T47D (cell line): ENCODE measurements around the gene NPAS3.

Source experiments
- DNase-seq, 2 experiments: peaks; one replicate each; pipeline versions ENCODE4 v3.0.0 to v3.0.0-alpha.2; 2011 to 2012; ENCODE audit warnings: low read depth in 1 of 2, low spot score in 1 of 2
- JUND ChIP-seq: IDR thresholded peaks from 2 replicates; pipeline ENCODE4 v1.6.1; 2012; ENCODE audit warnings: low read depth
- in situ Hi-C: cut with HindIII; loops from 2 replicates; pipeline ENCODE4 v1.10.0; 2016; ENCODE audit warnings: low sequenced_read_pairs, low pct_unique_long_range_greater_than_20kb

Gene NPAS3

GRCh38 chr14:33835261-33835655, 896.6 kb downstream of the NPAS3 start:
- no peak for TF ChIP-seq JUND
- no peak for DNase-seq
- in situ Hi-C loops: no loop called here

DNA sequence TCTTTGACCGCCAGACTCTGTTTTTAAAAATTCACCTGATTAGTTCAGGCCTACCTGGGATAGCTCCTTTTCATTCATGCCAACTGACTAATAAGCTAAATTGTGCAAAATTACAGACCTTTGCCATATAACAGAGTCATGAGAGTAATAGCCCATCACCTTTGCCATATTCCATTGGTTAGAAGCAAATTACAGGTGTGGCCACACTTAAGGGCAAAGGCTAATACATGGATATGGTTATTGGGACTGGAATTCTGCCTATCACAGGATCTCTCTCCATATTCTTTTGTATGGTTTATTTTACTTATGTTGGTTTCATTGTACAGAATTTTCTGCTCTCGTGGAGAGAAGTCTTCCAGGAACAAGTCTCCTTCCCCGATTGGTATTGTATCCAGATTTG, 897.0 kb downstream of the NPAS3 start:
- in situ Hi-C loops: no loop called here
- TF ChIP-seq JUND: no peak
- DNase-seq: no peak

DNA sequence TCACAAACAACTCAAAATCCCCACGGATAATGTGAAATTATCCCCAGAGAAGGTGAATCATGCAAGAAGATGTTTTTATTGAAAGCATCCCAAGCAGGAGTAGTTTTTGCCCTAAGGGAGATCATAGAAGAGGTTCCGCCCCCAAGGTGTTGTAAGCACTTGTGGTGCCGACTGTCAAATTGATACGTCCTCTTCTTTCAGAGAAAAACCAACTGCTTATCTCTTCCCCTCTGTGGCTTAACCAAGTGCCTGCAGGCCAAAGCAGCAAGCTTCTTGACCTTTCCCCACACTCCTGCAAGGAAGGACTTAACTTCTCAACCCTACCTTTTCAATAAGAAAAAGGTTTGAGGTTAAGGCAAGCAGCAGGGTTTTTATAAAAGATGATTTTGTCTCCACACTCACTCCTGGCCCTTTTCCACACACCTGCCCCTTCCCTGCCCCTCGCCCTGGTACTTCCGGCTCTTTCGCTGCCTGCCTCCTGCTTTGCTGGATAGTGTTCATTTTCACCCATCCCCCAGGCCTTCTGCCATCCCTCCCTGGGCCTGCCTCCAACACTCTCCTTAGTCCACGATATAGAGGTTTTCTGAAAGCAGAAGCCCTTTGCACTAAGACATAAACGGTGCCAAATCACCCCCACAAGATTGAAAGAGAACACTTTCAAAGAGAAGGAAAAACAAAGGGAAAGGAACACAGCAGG, 897.7 kb downstream of the NPAS3 start:
- no peak for TF ChIP-seq JUND
- DNase-seq: no peak
- in situ Hi-C loops: no loop called here

- TF ChIP-seq JUND: no peak
- DNase-seq: no peak
- in situ Hi-C loops: no loop called here
Observed at GRCh38 chr14:33836900-33837577, 898.4 kb downstream of the NPAS3 start.

DNA sequence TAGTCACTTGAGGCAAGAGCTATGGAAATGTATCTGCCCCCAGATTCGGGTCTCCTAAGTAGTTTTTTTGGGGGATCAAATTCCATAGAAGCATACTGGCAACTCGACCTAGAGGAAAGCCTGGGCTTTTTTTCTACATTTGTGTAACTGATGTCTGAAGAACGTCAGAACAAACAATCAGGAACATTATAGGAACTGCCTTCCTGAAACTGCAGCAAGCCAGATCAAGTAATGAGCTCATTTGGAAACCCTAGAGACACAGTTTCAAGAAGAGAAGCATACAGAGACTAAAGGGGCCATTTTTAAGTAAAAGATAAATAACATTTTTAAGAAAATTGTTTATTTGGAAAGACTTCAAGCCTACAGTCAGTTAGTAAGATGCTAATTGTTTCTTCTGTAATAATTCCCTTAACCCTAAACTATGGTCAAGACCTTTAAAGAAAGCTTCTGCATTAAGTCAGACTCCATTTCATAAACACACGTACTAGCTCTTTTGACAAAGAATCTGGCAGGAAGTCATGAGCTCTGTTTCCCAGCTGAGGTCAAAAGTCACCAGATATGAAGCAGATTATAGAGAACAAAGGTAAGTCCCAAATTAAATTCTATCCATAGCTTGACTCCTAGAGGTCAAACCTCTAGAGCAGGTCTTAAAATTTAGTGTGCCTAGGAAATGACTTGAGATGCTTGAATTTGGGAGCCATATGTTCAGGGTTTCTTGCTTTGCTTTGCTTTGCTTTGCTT, 899.4 kb downstream of the NPAS3 start:
- in situ Hi-C loops: no loop called here
- DNase-seq: no peak
- no peak for TF ChIP-seq JUND

- TF ChIP-seq JUND: no peak
- in situ Hi-C loops: no loop called here
- DNase-seq: peak; percentile 64 to 78
Observed at GRCh38 chr14:33839193-33840076, 900.8 kb downstream of the NPAS3 start.

DNA sequence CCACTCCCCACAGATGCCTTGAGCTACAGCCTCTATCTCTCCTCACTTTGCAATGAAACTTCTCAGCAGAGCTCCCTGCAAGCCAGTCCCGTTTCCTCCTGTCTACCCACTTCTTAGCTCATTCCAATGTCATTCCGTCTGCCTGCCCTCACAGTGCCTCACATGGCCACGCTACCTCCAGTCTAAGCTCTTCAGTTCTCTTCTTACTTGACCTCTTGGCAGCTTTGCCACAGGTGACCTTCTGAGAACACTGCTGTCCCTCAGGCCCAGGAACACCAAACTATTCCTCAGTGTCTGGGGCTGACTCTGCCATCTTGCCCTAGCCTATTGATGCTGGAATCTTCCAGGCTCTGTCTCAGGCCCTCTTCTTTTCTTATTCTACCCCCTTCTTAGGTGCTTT, 902.1 kb downstream of the NPAS3 start:
- no peak for TF ChIP-seq JUND
- DNase-seq: no peak
- in situ Hi-C loops: no loop called here

- in situ Hi-C loops: no loop called here
Observed at GRCh38 chr14:33842299-33842698, 903.6 kb downstream of the NPAS3 start.

DNA sequence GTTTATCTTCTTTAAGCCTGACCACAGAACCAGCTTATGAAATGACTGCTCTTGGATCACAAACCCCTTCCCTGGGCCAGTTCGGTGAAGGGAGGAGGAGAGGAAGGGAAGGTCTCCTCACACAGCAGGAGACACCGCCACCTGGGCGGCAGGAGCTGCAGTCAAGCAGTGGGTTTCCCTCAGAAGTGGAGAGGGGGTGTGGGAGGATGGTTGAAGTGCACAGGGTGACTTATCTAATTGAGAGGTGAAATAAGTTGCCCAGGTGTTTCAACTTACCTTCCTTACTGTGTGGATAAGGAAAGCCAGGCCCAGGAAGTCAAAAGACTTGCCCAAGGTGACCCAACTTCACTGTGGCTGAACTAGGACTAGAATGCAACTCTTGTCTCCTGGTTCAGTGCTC, 905.4 kb downstream of the NPAS3 start:
- no peak for TF ChIP-seq JUND
- in situ Hi-C loops: no loop called here

More at GRCh38 chr14:33842299-33842698, 903.6 kb downstream of the NPAS3 start:
- no peak for DNase-seq
- TF ChIP-seq JUND: no peak

DNA sequence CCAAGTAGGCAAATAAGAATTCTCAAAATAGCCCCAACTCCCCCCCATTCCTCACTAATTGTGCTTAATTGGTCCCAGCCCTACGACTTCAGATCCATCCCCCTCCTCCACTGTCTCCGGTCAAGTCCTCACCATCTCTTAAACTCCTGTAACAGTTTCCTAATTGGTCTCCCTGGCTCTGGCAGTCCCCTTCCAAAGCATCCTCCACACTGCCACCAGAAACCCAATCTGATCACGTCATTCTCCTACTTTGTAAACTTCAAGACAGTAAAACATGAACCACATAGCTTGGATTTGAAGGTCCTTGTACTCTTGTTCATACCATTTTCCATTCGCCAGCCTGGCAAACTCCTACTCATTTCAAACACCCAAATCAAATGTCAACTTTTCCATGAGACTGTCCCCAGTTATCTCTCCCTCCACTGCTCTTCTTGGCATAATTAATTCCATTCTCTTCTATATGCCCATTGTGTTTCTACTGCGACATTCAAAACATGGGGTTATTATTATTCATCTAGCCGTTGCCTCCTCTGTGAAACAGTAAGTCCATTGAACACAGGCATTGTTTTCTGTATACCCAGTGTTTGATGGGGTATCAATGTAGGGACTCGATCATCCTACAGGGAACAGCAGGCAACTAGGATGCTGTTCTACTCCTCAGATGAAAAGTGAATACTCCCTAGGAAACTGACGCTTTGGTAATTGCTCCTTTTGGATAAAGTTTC, 907.6 kb downstream of the NPAS3 start:
- DNase-seq: no peak
- TF ChIP-seq JUND: no peak
- in situ Hi-C loops: no loop called here

More for the DNA sequence above, 905.4 kb downstream of the NPAS3 start:
- DNase-seq: no peak

DNA sequence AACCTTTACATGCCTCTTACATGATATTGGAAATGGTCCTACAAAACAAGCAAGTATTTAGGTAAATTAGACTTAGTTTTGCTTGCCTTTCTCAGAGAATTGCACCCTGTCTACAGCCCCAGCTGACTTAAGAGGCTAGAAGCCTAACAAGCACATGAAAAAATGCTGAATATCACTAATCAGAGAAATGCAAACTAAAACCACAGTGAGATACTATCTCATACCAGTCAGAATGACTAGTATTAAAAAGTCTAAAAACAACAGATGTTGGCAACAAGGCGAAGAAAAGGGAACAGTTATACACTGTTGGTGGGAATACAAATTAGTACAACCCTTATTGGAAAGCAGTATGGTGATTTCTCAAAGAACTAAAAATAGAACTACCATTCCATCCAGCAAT, 908.4 kb downstream of the NPAS3 start:
- no peak for TF ChIP-seq JUND
- DNase-seq: no peak
- in situ Hi-C loops: no loop called here

DNA sequence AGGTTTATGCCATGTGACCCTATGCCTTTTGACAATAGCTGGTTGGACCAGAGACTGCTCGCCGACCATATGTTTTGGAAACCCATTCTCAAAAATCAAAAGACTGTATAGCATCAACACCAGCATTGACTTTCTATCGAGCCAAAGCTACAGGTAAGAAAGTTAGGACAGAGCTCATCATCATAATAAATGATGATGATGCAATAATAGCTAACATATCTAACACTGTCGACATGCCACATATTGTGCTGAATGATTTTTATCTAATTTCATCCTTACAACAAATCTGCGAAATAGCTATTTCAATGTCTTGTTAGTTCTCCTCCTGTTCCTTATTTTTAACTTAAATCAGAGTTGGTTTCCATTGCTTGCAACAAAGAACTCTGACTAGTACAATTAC, 909.3 kb downstream of the NPAS3 start:
- no peak for DNase-seq
- in situ Hi-C loops: no loop called here
- no peak for TF ChIP-seq JUND
